Stomach (tissue), 9 donors: ENCODE data around the gene FBXO38. TPM values are rescaled to one million over a fixed set of nuclear protein-coding genes. Genes with fewer than 3 reads are reported as not detected.

ENCODE experiments used
- DNase-seq, 2 donors: peaks; one replicate each; pipeline versions ENCODE4 v3.0.0 to v3.0.0-alpha.2; 2013 to 2019
- H3K27ac ChIP-seq, 5 donors: fragments of 200-600 bp in 4 of 5; sonication (generic) in 4 of 5; one replicate each; pipeline ENCODE4 v1.5.1; 2013 to 2019; ENCODE audit warnings: mild to moderate bottlenecking in 1 of 5, moderate library complexity in 1 of 5
- H3K27me3 ChIP-seq, 3 donors: fragments of 200-600 bp; sonication (generic); one replicate each; pipeline ENCODE4 v1.5.1; 2017 to 2019; ENCODE audit warnings: mixed run types in 1 of 3
- H3K36me3 ChIP-seq, 4 donors: fragments of 200-600 bp; sonication (generic); 1 replicate in 3 of 4; 2 replicates in 1 of 4; pipeline ENCODE4 v1.5.1; 2016 to 2019
- H3K4me1 ChIP-seq, 4 donors: fragments of 200-600 bp; sonication (generic); one replicate each; pipeline ENCODE4 v1.5.1; 2016 to 2019
- H3K4me3 ChIP-seq, 4 donors: fragments of 200-600 bp; sonication (generic) in 3 of 4; one replicate each; pipeline ENCODE4 v1.5.1; 2016 to 2019; ENCODE audit warnings: mild to moderate bottlenecking in 1 of 4
- H3K9me3 ChIP-seq, 4 donors: fragments of 200-600 bp; sonication (generic); one replicate each; pipeline ENCODE4 v1.5.1; 2016 to 2019
- EP300 ChIP-seq: sonication (generic); formaldehyde crosslinking; IDR thresholded peaks from one replicate; pipeline ENCODE4 v1.6.1; 2017; ENCODE audit warnings: antibody characterized with exemption
- POLR2A ChIP-seq, 4 donors: fragments of 450-650 bp; IDR thresholded peaks; one replicate each; pipeline ENCODE4 v1.6.1; 2016; ENCODE audit warnings: antibody characterized with exemption in 4 of 4, control low read depth in 2 of 4, mild to moderate bottlenecking in 1 of 4, moderate library complexity in 1 of 4
- POLR2AphosphoS5 ChIP-seq, 3 donors: sonication (generic); formaldehyde crosslinking; IDR thresholded peaks; one replicate each; pipeline ENCODE4 v1.6.1; 2016; ENCODE audit warnings: antibody characterized with exemption in 3 of 3
- WGBS, 5 donors: extraction: QIAGEN DNeasy Blood & Tissue Kit in 3 of 5; methylation state at CpG; one replicate each; pipeline versions ENCODE4 v1.1.5 to v1.1.7; 2013 to 2018; 5-methylcytosine and 5-hydroxymethylcytosine counted together
- intact Hi-C: fragments of 100-400 bp; cut with DNase I; formaldehyde crosslinking; loops from one replicate; pipeline ENCODE4 v1.15.1; 2023; ENCODE audit warnings: low total_unique reads
- polyA plus RNA-seq, 3 donors: library from polyadenylated mRNA; stranded (reverse); fragments of 200-250 nt; gene quantifications; one replicate each; pipeline ENCODE4 v1.2.3, GENCODE V29; 2013
- total RNA-seq, 5 donors: library from RNA; depleted of rRNA; stranded (reverse); fragments of >200 nt; gene quantifications; one replicate each; pipeline versions ENCODE4 v1.1.0 to v1.2.3, GENCODE V29; 2014 to 2016
- TF ChIP-seq, protein P1 (sequence below), 7 experiments: fragments of 450-650 bp in 4 of 7; fragments of 200-600 bp in 3 of 7; sonication (generic) in 3 of 7; IDR thresholded peaks; one replicate each; pipeline ENCODE4 v1.5.1; 2016 to 2019; ENCODE audit warnings: antibody characterized with exemption in 7 of 7, control low read depth in 2 of 7, mild to moderate bottlenecking in 1 of 7
- donor health status: healthy with polysubstance abuse.
- donor health status: Bipolar disorder and iron deficiency.
- donor health status: healthy.

FBXO38 gene
- total and polyA plus RNA-seq, 8 donors: 10.7 to 119 (median 16.6) TPM

DNA sequence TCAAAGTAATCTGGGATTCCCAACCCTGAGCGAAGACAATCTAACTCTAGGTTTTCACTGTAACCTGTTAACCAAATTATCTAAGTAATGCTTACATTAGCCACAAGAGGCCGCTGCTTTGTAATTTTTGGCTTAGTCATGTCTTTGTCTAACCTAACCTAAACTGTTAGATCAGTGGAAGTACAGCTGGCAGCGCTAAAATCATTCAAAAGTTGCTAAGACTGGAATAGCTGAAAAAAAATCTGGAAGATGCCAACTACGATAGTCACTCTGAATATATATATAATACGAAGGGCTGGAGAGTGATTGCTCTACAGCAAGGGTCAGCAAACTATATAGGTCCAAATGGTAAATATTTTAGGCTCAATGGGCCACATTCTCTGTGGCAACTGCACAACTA is 60.2 kb downstream of the FBXO38 start:
- intact Hi-C loops: loop anchor here (5.0 kb wide), 1 partner anchor 288 kb away; no protein-coding TSS in a partner anchor
- Histone ChIP-seq H3K9me3 (no peaks in the 10 kb centered on the region), H3K4me1 (peaks cover 0 to 4% (median 0%) of the 10 kb centered on the region in 4 donors), H3K27ac (no peak overlapping the region), H3K4me3 (no peak overlapping the region), H3K27me3 (no peaks in the 10 kb centered on the region), H3K36me3 (peaks cover 27 to 48% (median 46%) of the 10 kb centered on the region in 4 donors)
- peak; percentile 39 to 86 for DNase-seq
- 21 to 27% (median 22%) methylated on average over 5 of the region's 5 CpGs for WGBS, 5 donors
- TF ChIP-seq, protein P1, sequence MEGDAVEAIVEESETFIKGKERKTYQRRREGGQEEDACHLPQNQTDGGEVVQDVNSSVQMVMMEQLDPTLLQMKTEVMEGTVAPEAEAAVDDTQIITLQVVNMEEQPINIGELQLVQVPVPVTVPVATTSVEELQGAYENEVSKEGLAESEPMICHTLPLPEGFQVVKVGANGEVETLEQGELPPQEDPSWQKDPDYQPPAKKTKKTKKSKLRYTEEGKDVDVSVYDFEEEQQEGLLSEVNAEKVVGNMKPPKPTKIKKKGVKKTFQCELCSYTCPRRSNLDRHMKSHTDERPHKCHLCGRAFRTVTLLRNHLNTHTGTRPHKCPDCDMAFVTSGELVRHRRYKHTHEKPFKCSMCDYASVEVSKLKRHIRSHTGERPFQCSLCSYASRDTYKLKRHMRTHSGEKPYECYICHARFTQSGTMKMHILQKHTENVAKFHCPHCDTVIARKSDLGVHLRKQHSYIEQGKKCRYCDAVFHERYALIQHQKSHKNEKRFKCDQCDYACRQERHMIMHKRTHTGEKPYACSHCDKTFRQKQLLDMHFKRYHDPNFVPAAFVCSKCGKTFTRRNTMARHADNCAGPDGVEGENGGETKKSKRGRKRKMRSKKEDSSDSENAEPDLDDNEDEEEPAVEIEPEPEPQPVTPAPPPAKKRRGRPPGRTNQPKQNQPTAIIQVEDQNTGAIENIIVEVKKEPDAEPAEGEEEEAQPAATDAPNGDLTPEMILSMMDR (IDR thresholded peaks at IDR 0.05): peak in 5 of 7 experiments; percentile 51 to 78 (median 68)
- no peak for TF ChIP-seq EP300

DNA sequence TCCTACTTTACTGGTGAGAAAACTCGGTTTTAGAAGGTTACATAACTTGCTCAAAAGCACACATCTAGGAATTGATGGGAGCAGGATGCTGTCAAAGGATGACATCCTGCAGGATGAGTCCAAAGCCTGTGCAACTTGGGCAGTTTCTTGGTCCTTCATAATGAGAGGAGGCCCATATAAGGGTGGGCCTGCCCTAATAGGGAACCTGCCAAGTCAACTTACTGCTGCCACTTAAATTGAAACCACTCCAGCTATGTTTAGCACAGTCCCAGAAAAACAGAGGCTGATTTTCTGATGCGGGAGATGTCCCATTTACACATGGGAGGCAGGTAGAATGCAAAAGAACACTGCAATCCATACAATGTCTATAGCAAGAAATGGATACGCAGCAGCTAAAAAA is 61.8 kb downstream of the FBXO38 start:
- no peak for TF ChIP-seq POLR2AphosphoS5 (IDR thresholded peaks at IDR 0.05)
- TF ChIP-seq EP300: no peak
- TF ChIP-seq, protein P1 (IDR thresholded peaks at IDR 0.05): no peak
- no peak for TF ChIP-seq POLR2A (IDR thresholded peaks at IDR 0.05)
- WGBS, 5 donors: 59 to 88% (median 77%) methylated on average over 3 of the region's 3 CpGs
- peaks cover 0 to 4% (median 0%) of the 10 kb centered on the region in 4 donors for H3K4me1 ChIP-seq
- intact Hi-C loops: no loop called here
- no peak for DNase-seq
- peaks cover 16 to 32% (median 30%) of the 10 kb centered on the region in 4 donors for H3K36me3 ChIP-seq
- no peaks in the 10 kb centered on the region for H3K27me3 ChIP-seq
- no peak overlapping the region for H3K27ac ChIP-seq
- no peak overlapping the region for H3K4me3 ChIP-seq
- H3K9me3 ChIP-seq: no peaks in the 10 kb centered on the region

- intact Hi-C loops: no loop called here
Observed at GRCh38 chr5:148446611-148447010, 62.9 kb downstream of the FBXO38 start.

GRCh38 chr5:148452499-148453193 is 68.9 kb downstream of the FBXO38 start:
- no peak overlapping the region for H3K27ac ChIP-seq
- no peak for TF ChIP-seq POLR2A (IDR thresholded peaks at IDR 0.05)
- no peak for TF ChIP-seq EP300
- no peak for TF ChIP-seq POLR2AphosphoS5 (IDR thresholded peaks at IDR 0.05)
- TF ChIP-seq, protein P1 (IDR thresholded peaks at IDR 0.05): no peak
- no peaks in the 10 kb centered on the region for H3K9me3 ChIP-seq
- peaks cover 0 to 5% (median 0%) of the 10 kb centered on the region in 4 donors for H3K4me1 ChIP-seq
- WGBS, 5 donors: 84 to 93% (median 90%) methylated on average over 10 of the region's 10 CpGs
- no peak for DNase-seq
- no peak overlapping the region for H3K4me3 ChIP-seq
- intact Hi-C loops: no loop called here
- H3K36me3 ChIP-seq: no peaks in the 10 kb centered on the region
- H3K27me3 ChIP-seq: no peaks in the 10 kb centered on the region

More at GRCh38 chr5:148446611-148447010, 62.9 kb downstream of the FBXO38 start:
- Histone ChIP-seq H3K27me3 (no peaks in the 10 kb centered on the region), H3K27ac (no peak overlapping the region), H3K9me3 (no peaks in the 10 kb centered on the region), H3K4me1 (peaks cover 0 to 4% (median 0%) of the 10 kb centered on the region in 4 donors), H3K36me3 (peaks cover 5 to 22% (median 20%) of the 10 kb centered on the region in 4 donors), H3K4me3 (no peak overlapping the region)
- no peak for DNase-seq
- TF ChIP-seq EP300: no peak
- TF ChIP-seq, protein P1 (IDR thresholded peaks at IDR 0.05): no peak
- no peak for TF ChIP-seq POLR2AphosphoS5 (IDR thresholded peaks at IDR 0.05)
- no peak for TF ChIP-seq POLR2A (IDR thresholded peaks at IDR 0.05)
- 69 to 84% (median 79%) methylated on average over 2 of the region's 2 CpGs for WGBS, 5 donors
